ENCODE data around the gene LSS. TPM values are rescaled to one million over a fixed set of nuclear protein-coding genes. Genes with fewer than 3 reads are reported as not detected.

Gene LSS
- total RNA-seq, 6 donors from 2014 or later: 71.7 to 266 (median 135) TPM

- Histone ChIP-seq H3K9me3 (no peaks in the 10 kb centered on the region), H3K27me3 (no peaks in the 10 kb centered on the region), H3K4me1 (peaks cover 0 to 16% (median 12%) of the 10 kb centered on the region in 4 donors), H3K27ac (no peak overlapping the region), H3K36me3 (peaks cover 0 to 7% (median 2%) of the 10 kb centered on the region in 4 donors), H3K4me3 (no peak overlapping the region)
- ATAC-seq (ENCODE audit: low FRiP score in 2 of 2) (no peak), DNase-seq (no peak)
- WGBS, 2 donors: 87 to 92% methylated on average over 10 of the region's 10 CpGs
- TF ChIP-seq CTCF (IDR thresholded peaks at IDR 0.05): no peak
- TF ChIP-seq POLR2A (IDR thresholded peaks at IDR 0.05): no peak
- TF ChIP-seq EP300 (IDR thresholded peaks at IDR 0.05): no peak
- no peak for TF ChIP-seq POLR2AphosphoS5 (IDR thresholded peaks at IDR 0.05)
Measured at GRCh38 chr21:46156678-46157077, 71.9 kb downstream of the LSS start.

- no peak for DNase-seq
- Histone ChIP-seq H3K27me3 (no peaks in the 10 kb centered on the region), H3K4me1 (peaks cover 0 to 13% (median 12%) of the 10 kb centered on the region in 4 donors), H3K27ac (no peak overlapping the region), H3K9me3 (no peaks in the 10 kb centered on the region), H3K36me3 (peaks cover 0 to 4% (median 1%) of the 10 kb centered on the region in 4 donors), H3K4me3 (no peak overlapping the region)
- TF ChIP-seq CTCF (IDR thresholded peaks at IDR 0.05): no peak
- no peak for TF ChIP-seq POLR2AphosphoS5 (IDR thresholded peaks at IDR 0.05)
- TF ChIP-seq POLR2A (IDR thresholded peaks at IDR 0.05): no peak
- TF ChIP-seq EP300 (IDR thresholded peaks at IDR 0.05): no peak
- WGBS, 2 donors: 84 to 87% methylated on average over 7 of the region's 7 CpGs
- no peak for ATAC-seq (ENCODE audit: low FRiP score in 2 of 2)
Measured at GRCh38 chr21:46156378-46156645, 72.3 kb downstream of the LSS start.

GRCh38 chr21:46155514-46156377, 72.8 kb downstream of the LSS start, which contains the start of gene FTCD:
Gene FTCD (minus strand): TSS chr21:46155579. CDS start chr21:46155523, 56 bp downstream.
- Histone ChIP-seq H3K27me3 (no peaks in the 10 kb centered on the region), H3K4me1 (peaks cover 0 to 13% (median 10%) of the 10 kb centered on the region in 4 donors), H3K9me3 (no peaks in the 10 kb centered on the region), H3K27ac (no peak within 1 kb of the TSS), H3K36me3 (no peaks in the 10 kb centered on the region), H3K4me3 (no peak within 1 kb of the TSS)
- TF ChIP-seq POLR2A (IDR thresholded peaks at IDR 0.05): no peak
- DNase-seq (peak; percentile 18 to 71), ATAC-seq (ENCODE audit: low FRiP score in 2 of 2) (no peak)
- WGBS, 2 donors: 84 to 90% methylated on average over 29 to 32 of the region's 34 CpGs

GRCh38 chr21:46154955-46155513, 73.5 kb downstream of the LSS start:
- no peak overlapping the region for H3K27ac ChIP-seq
- TF ChIP-seq CTCF (IDR thresholded peaks at IDR 0.05) (no peak), POLR2AphosphoS5 (IDR thresholded peaks at IDR 0.05) (no peak), EP300 (IDR thresholded peaks at IDR 0.05) (no peak), POLR2A (IDR thresholded peaks at IDR 0.05) (no peak)
- no peak overlapping the region for H3K4me3 ChIP-seq
- DNase-seq: peak; percentile 15 to 64
- H3K36me3 ChIP-seq: no peaks in the 10 kb centered on the region
- H3K4me1 ChIP-seq: peaks cover 0 to 13% (median 10%) of the 10 kb centered on the region in 4 donors
- H3K27me3 ChIP-seq: no peaks in the 10 kb centered on the region
- H3K9me3 ChIP-seq: no peaks in the 10 kb centered on the region
- no peak for ATAC-seq (ENCODE audit: low FRiP score in 2 of 2)
- 94% methylated on average over 16 of the region's 16 CpGs; no CpG with 5 or more reads in 1 of the 2 donors for WGBS, 2 donors

- no peak overlapping the region for H3K4me3 ChIP-seq
- H3K9me3 ChIP-seq: no peaks in the 10 kb centered on the region
- WGBS, 2 donors: 89 to 94% methylated on average over 27 to 38 of the region's 39 CpGs
- TF ChIP-seq EP300 (IDR thresholded peaks at IDR 0.05): no peak
- no peak for TF ChIP-seq POLR2AphosphoS5 (IDR thresholded peaks at IDR 0.05)
- no peak for TF ChIP-seq POLR2A (IDR thresholded peaks at IDR 0.05)
- TF ChIP-seq CTCF (IDR thresholded peaks at IDR 0.05): no peak
- no peaks in the 10 kb centered on the region for H3K36me3 ChIP-seq
- no peak overlapping the region for H3K27ac ChIP-seq
- ATAC-seq (ENCODE audit: low FRiP score in 2 of 2) (no peak), DNase-seq (peak; percentile 18 to 81)
- peaks cover 0 to 13% (median 10%) of the 10 kb centered on the region in 4 donors for H3K4me1 ChIP-seq
- H3K27me3 ChIP-seq: no peaks in the 10 kb centered on the region
Measured at GRCh38 chr21:46154155-46154954, 74.2 kb downstream of the LSS start.
